Panc1 (cell line): Measurements from ENCODE around the gene LPAR3. TPM values are rescaled to one million over a fixed set of nuclear protein-coding genes. Genes with fewer than 3 reads are reported as not detected.

ENCODE experiments used
- ATAC-seq: fragments of 200-7000 bp; cut with Tn5 transposase; 2 replicates; pipeline ENCODE4 v1.9.1; 2020; ENCODE audit warnings: mild to moderate bottlenecking, moderate library complexity
- BruUV-seq: library from RNA; stranded (reverse); fragments of 400-500 nt; replicated peaks from 2 replicates; lab custom pipeline; 2021; lab: Mats Ljungman, UMichigan
- CTCF ChIA-PET: fragments of 300-600 bp; sonication (Branson Sonifier 250); formaldehyde crosslinking; loops from one replicate; lab custom pipeline; 2022; ENCODE audit warnings: antibody characterized with exemption; lab: Charles Lee
- POLR2A ChIA-PET: fragments of 300-600 bp; sonication (Branson Sonifier 250); formaldehyde crosslinking; loops from one replicate; lab custom pipeline; 2022; ENCODE audit warnings: antibody characterized with exemption; lab: Charles Lee
- DNase-seq: peaks from one replicate; pipeline ENCODE4 v3.0.0-alpha.2; 2010; ENCODE audit warnings: low read depth, low spot score
- H3K27ac ChIP-seq: 2 replicates; pipeline ENCODE4 v1.5.1; 2011; ENCODE audit warnings: mild to moderate bottlenecking, low read length, inconsistent platforms
- H3K27me3 ChIP-seq: fragments of 200-500 bp; sonication (Bioruptor generic); 2 replicates; pipeline ENCODE4 v1.6.0; 2014; ENCODE audit warnings: low read length, inconsistent platforms; ENCODE audit not compliant: control insufficient read depth, insufficient read depth
- H3K36me3 ChIP-seq: fragments of 200-500 bp; sonication (Bioruptor generic); 2 replicates; pipeline ENCODE4 v1.5.1; 2014; ENCODE audit warnings: inconsistent platforms, mild to moderate bottlenecking, low read length, moderate library complexity; ENCODE audit not compliant: control insufficient read depth, insufficient read depth
- H3K4me1 ChIP-seq: 2 replicates; pipeline ENCODE4 v1.5.1; 2011; ENCODE audit warnings: inconsistent platforms, mild to moderate bottlenecking, low read length, moderate library complexity; ENCODE audit not compliant: control insufficient read depth, insufficient read depth
- H3K4me3 ChIP-seq, 2 experiments: 2 replicates each; pipeline ENCODE4 v1.5.1; 2011 to 2012; ENCODE audit warnings: low read depth in 2 of 2, low read length in 2 of 2, mild to moderate bottlenecking in 2 of 2, inconsistent platforms in 1 of 2, moderate library complexity in 1 of 2
- H3K9me3 ChIP-seq: fragments of 200-500 bp; sonication (Bioruptor generic); 2 replicates; pipeline ENCODE4 v1.5.1; 2014; ENCODE audit warnings: low read depth, mild to moderate bottlenecking, inconsistent platforms, low read length, moderate library complexity; ENCODE audit not compliant: control insufficient read depth, insufficient read depth
- CTCF ChIP-seq: fragments of 450-650 bp; IDR thresholded peaks from 2 replicates; pipeline ENCODE4 v1.5.1; 2017; ENCODE audit warnings: mild to moderate bottlenecking
- POLR2AphosphoS5 ChIP-seq: IDR thresholded peaks from 2 replicates; pipeline ENCODE4 v1.6.1; 2012; ENCODE audit warnings: mild to moderate bottlenecking, low read depth, low read length, moderate library complexity
- REST ChIP-seq, 2 experiments: IDR thresholded peaks; 2 replicates each; pipeline ENCODE4 v1.6.1; 2011 to 2012; ENCODE audit warnings: low read depth in 2 of 2, control low read depth in 1 of 2, low read length in 1 of 2, mild to moderate bottlenecking in 1 of 2, moderate library complexity in 1 of 2; ENCODE audit not compliant: insufficient read depth in 1 of 2
- SIN3A ChIP-seq: IDR thresholded peaks from 2 replicates; pipeline ENCODE4 v1.6.1; 2012; ENCODE audit warnings: low read depth, mild to moderate bottlenecking, low read length, moderate library complexity, borderline replicate concordance; ENCODE audit not compliant: insufficient read depth
- TCF7L2 ChIP-seq: IDR thresholded peaks from 2 replicates; pipeline ENCODE4 v1.6.1; 2011; ENCODE audit warnings: mild to moderate bottlenecking, low read depth, low read length, inconsistent platforms
- in situ Hi-C: cut with HindIII; loops from 2 replicates; pipeline ENCODE4 v1.10.0; 2016; ENCODE audit warnings: low sequenced_read_pairs, low pct_unique_long_range_greater_than_20kb
- intact Hi-C: fragments of 100-400 bp; cut with micrococcal nuclease; formaldehyde crosslinking; loops from one replicate; pipeline ENCODE4 v1.10.0; 2022; ENCODE audit not compliant: unreplicated experiment
- total RNA-seq: library from RNA; stranded (reverse); gene quantifications from one replicate; pipeline ENCODE4 v1.2.1, GENCODE V29; 2021; ENCODE audit not compliant: unreplicated experiment

The LPAR3 gene
- total RNA-seq, 1 experiment from 2014 or later = 6.3 TPM

GRCh38 chr1:84889437-84889836 lies 3.6 kb downstream of the LPAR3 start:
- in situ Hi-C loops = no loop called here
- Histone ChIP-seq H3K4me3 (no peak overlapping the region), H3K27ac (no peak overlapping the region), H3K4me1 (peaks cover 6% of the 10 kb centered on the region), H3K27me3 (peaks cover 16% of the 10 kb centered on the region), H3K36me3 (no peaks in the 10 kb centered on the region), H3K9me3 (no peaks in the 10 kb centered on the region)
- intact Hi-C loops = no loop called here
- CTCF ChIA-PET = no interaction called here
- no TSS peak for BruUV-seq
- TF ChIP-seq SIN3A = no peak
- no peak for DNase-seq
- no peak for ATAC-seq
- POLR2A ChIA-PET = interaction anchor here (0.6 kb wide), 1 partner anchor 80 kb away, joined by 11 read pairs; no protein-coding TSS in a partner anchor

DNA sequence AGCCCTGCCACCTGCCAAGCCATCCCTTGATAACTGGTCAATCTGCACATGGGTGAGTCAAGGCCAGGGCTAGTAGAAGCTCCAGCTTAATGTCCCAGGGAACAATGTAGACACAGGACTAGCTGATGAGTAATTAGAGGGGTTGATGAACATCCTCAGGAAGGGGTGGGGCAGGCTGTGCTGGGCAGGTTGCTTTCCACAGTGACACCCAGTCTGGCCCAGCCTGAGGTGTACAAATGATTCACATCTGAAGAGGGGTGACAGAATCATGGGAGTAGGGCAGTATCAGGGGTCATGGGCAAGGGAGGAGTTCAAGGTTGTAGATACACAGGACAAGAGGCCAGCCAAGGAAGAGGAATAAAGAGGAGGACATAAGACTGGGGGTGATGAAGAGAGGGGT lies 4.3 kb downstream of the LPAR3 start:
- Histone ChIP-seq H3K27me3 (peaks cover 12% of the 10 kb centered on the region), H3K4me1 (peaks cover 6% of the 10 kb centered on the region), H3K27ac (no peak overlapping the region), H3K36me3 (no peaks in the 10 kb centered on the region), H3K4me3 (no peak overlapping the region), H3K9me3 (no peaks in the 10 kb centered on the region)
- intact Hi-C loops = no loop called here
- in situ Hi-C loops = no loop called here
- no peak for ATAC-seq
- CTCF ChIA-PET = no interaction called here
- TF ChIP-seq CTCF (no peak), SIN3A (no peak), REST (IDR thresholded peaks at IDR 0.05; ENCODE audit: insufficient read depth in 1 of 2, low read depth in 2 of 2, low read length in 1 of 2) (no peak), POLR2AphosphoS5 (no peak), TCF7L2 (no peak)
- BruUV-seq = no TSS peak
- POLR2A ChIA-PET = interaction anchor here (0.5 kb wide), 1 partner anchor 53 kb away, joined by 3 read pairs; no protein-coding TSS in a partner anchor
- DNase-seq = no peak

GRCh38 chr1:84887261-84887934 lies 5.6 kb downstream of the LPAR3 start:
- no peak for ATAC-seq

More at GRCh38 chr1:84887261-84887934, 5.6 kb downstream of the LPAR3 start:
- Histone ChIP-seq H3K9me3 (no peaks in the 10 kb centered on the region), H3K4me3 (no peak overlapping the region), H3K36me3 (no peaks in the 10 kb centered on the region), H3K27ac (no peak overlapping the region), H3K27me3 (peaks cover 6% of the 10 kb centered on the region), H3K4me1 (0 out of 2 replicates have a peak, but pooled peaks cover under 1% of the 10 kb centered on the region)
- intact Hi-C loops (no loop called here), in situ Hi-C loops (no loop called here)
- CTCF ChIA-PET = no interaction called here
- no TSS peak for BruUV-seq
- POLR2A ChIA-PET = no interaction called here
- no peak for TF ChIP-seq REST (IDR thresholded peaks at IDR 0.05; ENCODE audit: insufficient read depth in 1 of 2, low read depth in 2 of 2, low read length in 1 of 2)
- TF ChIP-seq TCF7L2 = no peak
- TF ChIP-seq POLR2AphosphoS5 = no peak
- TF ChIP-seq SIN3A = no peak
- TF ChIP-seq CTCF = no peak
- DNase-seq = no peak
